Spleen (tissue), 7 donors: ENCODE measurements around the gene ZNF665.

Experiments used
- CTCF ChIP-seq, 11 experiments: fragments of 200-600 bp in 7 of 11; fragments of 450-650 bp in 4 of 11; sonication (generic) in 4 of 11; IDR thresholded peaks in 8 of 11; conservative IDR thresholded peaks in 3 of 11; 1 replicate in 7 of 11; 2 replicates in 4 of 11; pipeline versions ENCODE4 v1.4.0 to v1.8.0; 2016 to 2021; ENCODE audit warnings: antibody characterized with exemption in 11 of 11, inconsistent platforms in 4 of 11, mild to moderate bottlenecking in 1 of 11
- POLR2A ChIP-seq, 3 donors: fragments of 450-650 bp; IDR thresholded peaks; one replicate each; pipeline ENCODE4 v1.5.1; 2017; ENCODE audit warnings: antibody characterized with exemption in 3 of 3, mild to moderate bottlenecking in 1 of 3
- POLR2AphosphoS5 ChIP-seq, 3 donors: sonication (generic); formaldehyde crosslinking; IDR thresholded peaks; one replicate each; pipeline ENCODE4 v1.5.1; 2017; ENCODE audit warnings: antibody characterized with exemption in 3 of 3
- donor health status: DM: no; HTN: no; CAD: no; lungs with moderate emphysema.
- donor health status: DM: no; HTN: no; CAD: no.
- donor health status: DM: no; HTN: no; CAD: no.

GRCh38 chr19:53182202-53182601, 11.0 kb downstream of the ZNF665 start:
- TF ChIP-seq CTCF (IDR thresholded peaks at IDR 0.05 in 8 of 11, conservative IDR thresholded peaks at IDR 0.05 in 3 of 11), result no peak
- no peak for TF ChIP-seq POLR2A (IDR thresholded peaks at IDR 0.05)
- TF ChIP-seq POLR2AphosphoS5 (IDR thresholded peaks at IDR 0.05), result no peak
